Stimulated activated CD8-positive, alpha-beta memory T cell treated with anti-CD3 and anti-CD28 coated beads, Interleukin-12 subunit alpha, Interleukin-12 subunit beta, amount 100 ng/mL, for 1 hour (primary cell): ENCODE data around the gene DKK3.

Experiments used
- DNase-seq: peaks from one replicate; pipeline ENCODE4 v3.0.0-alpha.2; 2020; ENCODE audit warnings: low read depth

Gene DKK3

GRCh38 chr11:12003815-12004214 is 4.6 kb downstream of the DKK3 start:
- DNase-seq, result no peak

GRCh38 chr11:12003336-12003735 is 5.1 kb downstream of the DKK3 start:
- DNase-seq, result no peak

- DNase-seq, result no peak
These were observed 7.2 kb downstream of the DKK3 start for GRCh38 chr11:12001186-12001585.

GRCh38 chr11:11998091-11998781 is 10.2 kb downstream of the DKK3 start:
- no peak for DNase-seq

GRCh38 chr11:11997049-11997322 is 11.4 kb downstream of the DKK3 start:
- DNase-seq, result no peak

GRCh38 chr11:11996321-11997048 is 11.9 kb downstream of the DKK3 start:
- DNase-seq, result no peak

GRCh38 chr11:11995601-11996000 is 12.8 kb downstream of the DKK3 start:
- no peak for DNase-seq

- DNase-seq, result no peak
These were observed 14.6 kb downstream of the DKK3 start for GRCh38 chr11:11993839-11994238.

GRCh38 chr11:11992257-11993212 is 15.9 kb downstream of the DKK3 start:
- DNase-seq, result no peak

- DNase-seq, result no peak
These were observed 18.4 kb downstream of the DKK3 start for GRCh38 chr11:11989774-11990744.

- DNase-seq, result no peak
These were observed 19.7 kb downstream of the DKK3 start for GRCh38 chr11:11988681-11989261.

- no peak for DNase-seq
These were observed 20.3 kb downstream of the DKK3 start for GRCh38 chr11:11988099-11988651.

GRCh38 chr11:11987503-11988022 is 20.9 kb downstream of the DKK3 start:
- no peak for DNase-seq

GRCh38 chr11:11985954-11986949 is 22.2 kb downstream of the DKK3 start:
- DNase-seq, result no peak

- DNase-seq, result no peak
These were observed 23.3 kb downstream of the DKK3 start for GRCh38 chr11:11985016-11985715.

- no peak for DNase-seq
These were observed 23.9 kb downstream of the DKK3 start for GRCh38 chr11:11984563-11984962.

- no peak for DNase-seq
These were observed 25.0 kb downstream of the DKK3 start for GRCh38 chr11:11983427-11983826.

- DNase-seq, result no peak
These were observed 25.5 kb downstream of the DKK3 start for GRCh38 chr11:11982975-11983374.

- no peak for DNase-seq
These were observed 26.0 kb downstream of the DKK3 start for GRCh38 chr11:11982461-11982860.
